HepG2 (cell line): ENCODE results near the gene KCNIP3. TPM values are rescaled to one million over a fixed set of nuclear protein-coding genes. Genes with fewer than 3 reads are reported as not detected.
A peak's percentile ranks its signal among the peaks of the same experiment; 100 is the strongest.

ENCODE experiments used
- ESRRA ChIP-seq: sonication (generic); formaldehyde crosslinking; IDR thresholded peaks from 2 replicates; pipeline ENCODE4 v1.5.1; 2020; ENCODE audit warnings: mild to moderate bottlenecking, low read depth, missing genetic modification reagents
- ETV6 ChIP-seq: sonication (generic); formaldehyde crosslinking; conservative IDR thresholded peaks from 2 replicates; pipeline ENCODE4 v1.4.0; 2020; ENCODE audit warnings: missing genetic modification reagents
- HNRNPL ChIP-seq: fragments of 200-400 bp; formaldehyde crosslinking; IDR thresholded peaks from 2 replicates; pipeline ENCODE4 v1.6.1; 2017; ENCODE audit warnings: mild to moderate bottlenecking, low read depth, low read length
- ISL2 ChIP-seq: sonication (generic); formaldehyde crosslinking; IDR thresholded peaks from 2 replicates; pipeline ENCODE4 v1.5.0; 2020; ENCODE audit warnings: missing genetic modification reagents
- LCORL ChIP-seq, 2 experiments: fragments of 450-650 bp in 1 of 2; sonication (generic) in 1 of 2; formaldehyde crosslinking in 1 of 2; IDR thresholded peaks; 2 replicates each; pipeline versions ENCODE4 v1.5.0 to v1.6.1; 2017 to 2020; ENCODE audit warnings: antibody characterized with exemption in 1 of 2, missing genetic modification reagents in 1 of 2
- MIER3 ChIP-seq: IDR thresholded peaks from 2 replicates; pipeline ENCODE4 v1.6.1; 2016; ENCODE audit warnings: missing compliant biosample characterization, borderline replicate concordance
- SALL1 ChIP-seq: sonication (generic); formaldehyde crosslinking; IDR thresholded peaks from 2 replicates; pipeline ENCODE4 v1.8.0; 2022; ENCODE audit warnings: mild to moderate bottlenecking, missing genetic modification reagents
- SOX5 ChIP-seq: IDR thresholded peaks from 2 replicates; pipeline ENCODE4 v1.6.1; 2016; ENCODE audit warnings: borderline replicate concordance
- SP2 ChIP-seq: sonication (generic); formaldehyde crosslinking; IDR thresholded peaks from 2 replicates; pipeline ENCODE4 v1.5.1; 2020; ENCODE audit warnings: mild to moderate bottlenecking, missing genetic modification reagents
- YEATS4 ChIP-seq: sonication (generic); formaldehyde crosslinking; IDR thresholded peaks from 2 replicates; pipeline ENCODE4 v1.4.0; 2020; ENCODE audit warnings: missing genetic modification reagents, borderline replicate concordance
- ZNF768 ChIP-seq: sonication (generic); formaldehyde crosslinking; IDR thresholded peaks from 2 replicates; pipeline ENCODE4 v1.4.0; 2020; ENCODE audit warnings: missing genetic modification reagents
- polyA plus RNA-seq, 8 experiments: library from polyadenylated mRNA; depleted of rRNA in 3 of 8; stranded (reverse) in 7 of 8; unstranded in 1 of 8; fragments of >200 nt; fragmentation: Illumina TruSeq in 4 of 8; extraction: Trizol in 4 of 8; gene quantifications; 2 replicates each; pipeline versions ENCODE4 v1.2.1 to v1.2.3, GENCODE V29; 2011 to 2016; ENCODE audit warnings: low read depth in 4 of 8, missing spikeins in 1 of 8, mixed read lengths in 1 of 8; ENCODE audit not compliant: insufficient read depth in 1 of 8
- total RNA-seq, 5 experiments: library from RNA; depleted of rRNA; stranded (reverse); fragments of >200 nt; fragmentation: Illumina TruSeq; extraction: Trizol; gene quantifications; 2 replicates each; pipeline ENCODE4 v1.2.3, GENCODE V29; 2016; ENCODE audit warnings: low read depth in 1 of 5
- TF ChIP-seq, protein P1 (sequence below): sonication (generic); formaldehyde crosslinking; IDR thresholded peaks from 2 replicates; pipeline ENCODE4 v1.5.0; 2020; ENCODE audit warnings: mild to moderate bottlenecking, missing genetic modification reagents, borderline replicate concordance
- TF ChIP-seq, protein P2 (sequence below): IDR thresholded peaks from 2 replicates; pipeline ENCODE4 v1.6.1; 2016; ENCODE audit warnings: missing genetic modification reagents, missing compliant biosample characterization
- TF ChIP-seq, protein P3 (sequence below): sonication (generic); formaldehyde crosslinking; IDR thresholded peaks from one replicate; pipeline ENCODE4 v1.5.1; 2020; ENCODE audit warnings: mild to moderate bottlenecking, missing genetic modification reagents; ENCODE audit errors: not compliant biosample characterization
- TF ChIP-seq, protein P4 (sequence below): sonication (generic); formaldehyde crosslinking; IDR thresholded peaks from 2 replicates; pipeline ENCODE4 v1.5.1; 2020; ENCODE audit warnings: mild to moderate bottlenecking, moderate library complexity, missing genetic modification reagents

KCNIP3 gene
- total and polyA plus RNA-seq, 2 of the 13 experiments (the other 11 are each of a cell fraction or from before 2014, with no cell fraction given): not detected

DNA sequence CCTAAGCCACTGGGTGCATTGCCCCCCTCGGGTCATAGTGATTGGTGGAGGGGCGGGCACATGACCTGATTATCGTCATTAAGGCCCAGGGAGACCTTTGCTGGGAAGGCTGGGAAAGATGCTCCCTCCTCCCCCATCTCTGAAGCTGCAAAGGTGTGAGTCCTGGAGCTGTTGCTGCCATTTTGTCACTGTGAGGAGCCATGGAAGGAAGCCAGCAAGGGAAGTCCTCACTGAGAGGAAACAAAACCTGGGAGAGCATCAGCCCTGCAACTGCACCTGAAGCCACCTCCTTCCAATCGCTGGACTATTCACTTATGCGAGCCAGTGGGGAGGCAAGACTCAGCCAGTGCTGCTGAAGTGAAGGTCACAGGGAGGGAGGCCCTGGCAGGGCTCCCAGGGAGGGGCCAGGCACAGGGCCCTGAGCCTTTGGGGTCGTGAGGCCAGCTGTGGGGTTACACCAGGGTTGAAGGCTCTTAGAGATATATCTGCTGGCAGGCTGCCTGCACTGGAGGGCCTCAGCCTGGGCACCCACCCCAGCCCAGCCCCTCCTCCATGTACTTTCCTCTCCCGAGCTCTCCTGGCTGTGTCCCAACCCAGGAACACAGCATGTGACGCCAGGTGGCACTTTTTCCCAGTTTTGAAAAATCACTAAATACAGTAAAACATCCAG lies 94.6 kb downstream of the KCNIP3 start (continued):
- TF ChIP-seq, protein P1, sequence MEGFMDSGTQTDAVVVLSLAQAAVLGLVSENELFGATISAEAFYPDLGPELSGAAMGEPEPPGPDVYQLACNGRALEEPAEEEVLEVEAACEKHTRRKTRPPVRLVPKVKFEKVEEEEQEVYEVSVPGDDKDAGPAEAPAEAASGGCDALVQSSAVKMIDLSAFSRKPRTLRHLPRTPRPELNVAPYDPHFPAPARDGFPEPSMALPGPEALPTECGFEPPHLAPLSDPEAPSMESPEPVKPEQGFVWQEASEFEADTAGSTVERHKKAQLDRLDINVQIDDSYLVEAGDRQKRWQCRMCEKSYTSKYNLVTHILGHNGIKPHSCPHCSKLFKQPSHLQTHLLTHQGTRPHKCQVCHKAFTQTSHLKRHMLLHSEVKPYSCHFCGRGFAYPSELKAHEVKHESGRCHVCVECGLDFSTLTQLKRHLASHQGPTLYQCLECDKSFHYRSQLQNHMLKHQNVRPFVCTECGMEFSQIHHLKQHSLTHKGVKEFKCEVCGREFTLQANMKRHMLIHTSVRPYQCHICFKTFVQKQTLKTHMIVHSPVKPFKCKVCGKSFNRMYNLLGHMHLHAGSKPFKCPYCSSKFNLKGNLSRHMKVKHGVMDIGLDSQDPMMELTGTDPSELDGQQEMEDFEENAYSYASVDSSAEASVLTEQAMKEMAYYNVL: no peak
- no peak for TF ChIP-seq SP2 (CRISPR knock-in tag)
- TF ChIP-seq MIER3 (CRISPR knock-in tag): 0 out of 2 replicates have a peak, but pooled peaks have one; percentile 45
- TF ChIP-seq, protein P2, sequence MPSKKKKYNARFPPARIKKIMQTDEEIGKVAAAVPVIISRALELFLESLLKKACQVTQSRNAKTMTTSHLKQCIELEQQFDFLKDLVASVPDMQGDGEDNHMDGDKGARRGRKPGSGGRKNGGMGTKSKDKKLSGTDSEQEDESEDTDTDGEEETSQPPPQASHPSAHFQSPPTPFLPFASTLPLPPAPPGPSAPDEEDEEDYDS (CRISPR knock-in tag): no peak
- 0 out of 2 replicates have a peak, but pooled peaks have one; percentile 48 for TF ChIP-seq HNRNPL
- peak; percentile 41; the same call in 1 of the 2 replicates for TF ChIP-seq YEATS4 (CRISPR knock-in tag)
- TF ChIP-seq ETV6 (CRISPR knock-in tag): peak; percentile 73; the same call in 1 of the 2 replicates
- TF ChIP-seq, protein P3, sequence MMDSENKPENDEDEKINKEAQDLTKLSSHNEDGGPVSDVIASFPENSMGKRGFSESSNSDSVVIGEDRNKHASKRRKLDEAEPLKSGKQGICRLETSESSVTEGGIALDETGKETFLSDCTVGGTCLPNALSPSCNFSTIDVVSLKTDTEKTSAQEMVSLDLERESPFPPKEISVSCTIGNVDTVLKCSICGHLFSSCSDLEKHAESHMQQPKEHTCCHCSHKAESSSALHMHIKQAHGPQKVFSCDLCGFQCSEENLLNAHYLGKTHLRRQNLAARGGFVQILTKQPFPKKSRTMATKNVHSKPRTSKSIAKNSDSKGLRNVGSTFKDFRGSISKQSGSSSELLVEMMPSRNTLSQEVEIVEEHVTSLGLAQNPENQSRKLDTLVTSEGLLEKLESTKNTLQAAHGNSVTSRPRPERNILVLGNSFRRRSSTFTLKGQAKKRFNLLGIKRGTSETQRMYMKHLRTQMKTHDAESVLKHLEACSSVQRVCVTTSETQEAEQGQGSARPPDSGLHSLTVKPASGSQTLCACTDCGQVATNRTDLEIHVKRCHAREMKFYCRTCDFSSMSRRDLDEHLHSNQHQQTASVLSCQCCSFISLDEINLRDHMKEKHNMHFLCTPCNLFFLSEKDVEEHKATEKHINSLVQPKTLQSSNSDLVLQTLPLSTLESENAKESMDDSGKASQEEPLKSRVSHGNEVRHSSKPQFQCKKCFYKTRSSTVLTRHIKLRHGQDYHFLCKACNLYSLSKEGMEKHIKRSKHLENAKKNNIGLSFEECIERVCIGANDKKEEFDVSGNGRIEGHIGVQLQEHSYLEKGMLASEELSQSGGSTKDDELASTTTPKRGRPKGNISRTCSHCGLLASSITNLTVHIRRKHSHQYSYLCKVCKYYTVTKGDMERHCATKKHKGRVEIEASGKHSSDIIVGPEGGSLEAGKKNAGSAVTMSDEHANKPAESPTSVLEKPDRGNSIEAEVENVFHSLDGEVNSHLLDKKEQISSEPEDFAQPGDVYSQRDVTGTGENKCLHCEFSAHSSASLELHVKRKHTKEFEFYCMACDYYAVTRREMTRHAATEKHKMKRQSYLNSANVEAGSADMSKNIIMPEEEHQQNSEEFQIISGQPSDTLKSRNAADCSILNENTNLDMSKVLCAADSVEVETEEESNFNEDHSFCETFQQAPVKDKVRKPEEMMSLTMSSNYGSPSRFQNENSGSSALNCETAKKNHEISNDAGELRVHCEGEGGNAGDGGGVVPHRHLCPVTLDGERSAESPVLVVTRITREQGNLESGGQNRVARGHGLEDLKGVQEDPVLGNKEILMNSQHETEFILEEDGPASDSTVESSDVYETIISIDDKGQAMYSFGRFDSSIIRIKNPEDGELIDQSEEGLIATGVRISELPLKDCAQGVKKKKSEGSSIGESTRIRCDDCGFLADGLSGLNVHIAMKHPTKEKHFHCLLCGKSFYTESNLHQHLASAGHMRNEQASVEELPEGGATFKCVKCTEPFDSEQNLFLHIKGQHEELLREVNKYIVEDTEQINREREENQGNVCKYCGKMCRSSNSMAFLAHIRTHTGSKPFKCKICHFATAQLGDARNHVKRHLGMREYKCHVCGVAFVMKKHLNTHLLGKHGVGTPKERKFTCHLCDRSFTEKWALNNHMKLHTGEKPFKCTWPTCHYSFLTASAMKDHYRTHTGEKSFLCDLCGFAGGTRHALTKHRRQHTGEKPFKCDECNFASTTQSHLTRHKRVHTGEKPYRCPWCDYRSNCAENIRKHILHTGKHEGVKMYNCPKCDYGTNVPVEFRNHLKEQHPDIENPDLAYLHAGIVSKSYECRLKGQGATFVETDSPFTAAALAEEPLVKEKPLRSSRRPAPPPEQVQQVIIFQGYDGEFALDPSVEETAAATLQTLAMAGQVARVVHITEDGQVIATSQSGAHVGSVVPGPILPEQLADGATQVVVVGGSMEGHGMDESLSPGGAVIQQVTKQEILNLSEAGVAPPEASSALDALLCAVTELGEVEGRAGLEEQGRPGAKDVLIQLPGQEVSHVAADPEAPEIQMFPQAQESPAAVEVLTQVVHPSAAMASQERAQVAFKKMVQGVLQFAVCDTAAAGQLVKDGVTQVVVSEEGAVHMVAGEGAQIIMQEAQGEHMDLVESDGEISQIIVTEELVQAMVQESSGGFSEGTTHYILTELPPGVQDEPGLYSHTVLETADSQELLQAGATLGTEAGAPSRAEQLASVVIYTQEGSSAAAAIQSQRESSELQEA (CRISPR knock-in tag): no peak
- TF ChIP-seq, protein P4, sequence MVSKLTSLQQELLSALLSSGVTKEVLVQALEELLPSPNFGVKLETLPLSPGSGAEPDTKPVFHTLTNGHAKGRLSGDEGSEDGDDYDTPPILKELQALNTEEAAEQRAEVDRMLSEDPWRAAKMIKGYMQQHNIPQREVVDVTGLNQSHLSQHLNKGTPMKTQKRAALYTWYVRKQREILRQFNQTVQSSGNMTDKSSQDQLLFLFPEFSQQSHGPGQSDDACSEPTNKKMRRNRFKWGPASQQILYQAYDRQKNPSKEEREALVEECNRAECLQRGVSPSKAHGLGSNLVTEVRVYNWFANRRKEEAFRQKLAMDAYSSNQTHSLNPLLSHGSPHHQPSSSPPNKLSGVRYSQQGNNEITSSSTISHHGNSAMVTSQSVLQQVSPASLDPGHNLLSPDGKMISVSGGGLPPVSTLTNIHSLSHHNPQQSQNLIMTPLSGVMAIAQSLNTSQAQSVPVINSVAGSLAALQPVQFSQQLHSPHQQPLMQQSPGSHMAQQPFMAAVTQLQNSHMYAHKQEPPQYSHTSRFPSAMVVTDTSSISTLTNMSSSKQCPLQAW (CRISPR knock-in tag): peak; percentile 57; the same call in 1 of the 2 replicates
- no peak for TF ChIP-seq LCORL (IDR thresholded peaks at IDR 0.05)
- TF ChIP-seq LCORL (CRISPR knock-in tag; IDR thresholded peaks at IDR 0.05): 0 out of 2 replicates have a peak, but pooled peaks have one; percentile 52
- TF ChIP-seq SALL1 (CRISPR knock-in tag): peak; percentile 84
- peak; percentile 72; the same call in 1 of the 2 replicates for TF ChIP-seq ESRRA (CRISPR knock-in tag)
- TF ChIP-seq SOX5: no peak
- peak; percentile 43; the same call in 1 of the 2 replicates for TF ChIP-seq ISL2
- TF ChIP-seq ZNF768 (CRISPR knock-in tag): peak; percentile 11; the same call in 1 of the 2 replicates
